ENCODE data around the gene BBS7.

The BBS7 gene

DNA sequence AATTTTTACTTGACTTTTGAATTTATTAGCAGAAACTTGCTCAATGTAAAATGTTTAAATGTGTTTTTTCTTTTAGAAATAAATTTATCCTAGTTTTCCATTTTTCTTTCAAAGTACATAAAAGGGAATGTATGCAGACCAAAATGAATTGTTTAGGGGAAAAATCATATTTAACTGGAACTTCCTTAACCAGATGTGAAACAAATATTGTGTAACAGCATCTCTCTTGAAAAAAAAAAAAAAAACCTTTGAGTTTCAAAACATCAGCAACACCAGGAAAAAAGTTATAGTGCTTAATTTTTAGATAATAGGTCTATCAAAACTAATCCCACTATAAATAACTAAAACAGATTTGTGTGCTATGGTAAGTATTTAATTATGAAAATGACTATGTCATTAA, 32.1 kb downstream of the BBS7 start:
- FAIRE-seq (no peak), DNase-seq (ENCODE audit: insufficient read length, low spot score) (no peak)
- TF ChIP-seq TAF1 (IDR thresholded peaks at IDR 0.05; ENCODE audit: low read depth, low read length), result no peak
- TF ChIP-seq POLR2A (IDR thresholded peaks at IDR 0.05; ENCODE audit: low read depth, low read length), result no peak
- TF ChIP-seq SPI1 (IDR thresholded peaks at IDR 0.05; ENCODE audit: low read depth, low read length), result no peak
- no peak for TF ChIP-seq PAX5 (IDR thresholded peaks at IDR 0.05; ENCODE audit: insufficient read depth, low read length, severe bottlenecking)

- no peak for FAIRE-seq
- TF ChIP-seq POU2F2 (IDR thresholded peaks at IDR 0.05; ENCODE audit: low read depth, low read length) (no peak), POLR2AphosphoS5 (IDR thresholded peaks at IDR 0.05; ENCODE audit: low read depth, low read length) (no peak), SPI1 (IDR thresholded peaks at IDR 0.05; ENCODE audit: low read depth, low read length) (no peak), PAX5 (IDR thresholded peaks at IDR 0.05; ENCODE audit: insufficient read depth, low read length, severe bottlenecking) (no peak), TAF1 (IDR thresholded peaks at IDR 0.05; ENCODE audit: low read depth, low read length) (no peak), POLR2A (IDR thresholded peaks at IDR 0.05; ENCODE audit: low read depth, low read length) (no peak)
- no peak for DNase-seq (ENCODE audit: insufficient read length, low spot score)
These were observed 40.8 kb downstream of the BBS7 start for GRCh38 chr4:121829511-121829910.

- FAIRE-seq (no peak), DNase-seq (ENCODE audit: insufficient read length, low spot score) (no peak)
- TF ChIP-seq POLR2A (IDR thresholded peaks at IDR 0.05; ENCODE audit: low read depth, low read length) (no peak), TAF1 (IDR thresholded peaks at IDR 0.05; ENCODE audit: low read depth, low read length) (no peak), PAX5 (IDR thresholded peaks at IDR 0.05; ENCODE audit: insufficient read depth, low read length, severe bottlenecking) (no peak), POU2F2 (IDR thresholded peaks at IDR 0.05; ENCODE audit: low read depth, low read length) (no peak), SPI1 (IDR thresholded peaks at IDR 0.05; ENCODE audit: low read depth, low read length) (no peak), POLR2AphosphoS5 (IDR thresholded peaks at IDR 0.05; ENCODE audit: low read depth, low read length) (no peak)
These were observed 42.4 kb downstream of the BBS7 start for GRCh38 chr4:121827853-121828252.

- FAIRE-seq, result no peak
- TF ChIP-seq TAF1 (IDR thresholded peaks at IDR 0.05; ENCODE audit: low read depth, low read length) (no peak), POLR2A (IDR thresholded peaks at IDR 0.05; ENCODE audit: low read depth, low read length) (no peak), POLR2AphosphoS5 (IDR thresholded peaks at IDR 0.05; ENCODE audit: low read depth, low read length) (no peak), SPI1 (IDR thresholded peaks at IDR 0.05; ENCODE audit: low read depth, low read length) (no peak), PAX5 (IDR thresholded peaks at IDR 0.05; ENCODE audit: insufficient read depth, low read length, severe bottlenecking) (no peak), POU2F2 (IDR thresholded peaks at IDR 0.05; ENCODE audit: low read depth, low read length) (no peak)
- DNase-seq (ENCODE audit: insufficient read length, low spot score), result no peak
These were observed 45.3 kb downstream of the BBS7 start for GRCh38 chr4:121824950-121825349.

GRCh38 chr4:121824171-121824527, 46.1 kb downstream of the BBS7 start:
- no peak for FAIRE-seq

DNA sequence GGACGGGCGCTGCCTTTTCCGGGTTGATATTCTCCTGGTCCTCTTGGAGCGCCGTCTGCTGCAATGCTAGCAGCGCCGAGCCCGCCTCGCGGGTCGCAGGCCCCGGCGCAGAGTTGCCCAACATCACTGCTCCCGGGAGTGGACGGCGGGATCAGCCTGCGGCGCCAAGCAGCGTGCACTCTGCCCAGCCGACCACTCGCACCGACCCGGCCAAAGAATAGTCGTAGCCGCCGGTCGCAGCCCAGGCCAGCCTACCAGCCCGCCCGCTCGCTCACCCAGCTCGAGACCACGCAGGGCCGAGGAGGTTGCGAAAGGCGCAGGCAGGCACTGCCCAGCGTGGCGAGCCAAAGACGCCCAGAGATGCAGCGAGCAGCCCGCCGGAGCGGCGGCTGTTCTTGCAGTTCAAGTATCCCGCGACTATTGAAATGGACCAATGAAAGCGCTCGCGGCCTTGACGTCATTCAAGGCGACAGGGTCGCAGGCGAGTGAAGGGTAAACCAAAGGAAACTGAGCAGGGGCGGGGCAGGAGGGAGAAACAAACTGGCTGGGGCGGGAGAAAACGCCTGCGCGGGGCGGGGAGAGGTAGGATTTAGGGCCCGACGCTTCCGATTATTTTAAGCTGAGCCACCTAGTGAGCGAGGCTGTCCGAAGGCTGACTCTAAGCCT, 46.6 kb downstream of the BBS7 start, which contains the start of gene CCNA2:
Gene CCNA2, minus strand, starts transcription at position 379 of the 666 bp plus-strand sequence. Its CDS starts 255 bp downstream, at position 124.
- TF ChIP-seq SPI1 (IDR thresholded peaks at IDR 0.05; ENCODE audit: low read depth, low read length) (no peak), TAF1 (IDR thresholded peaks at IDR 0.05; ENCODE audit: low read depth, low read length) (peak; percentile 41; the same call in 1 of the 2 replicates), POLR2A (IDR thresholded peaks at IDR 0.05; ENCODE audit: low read depth, low read length) (peak; percentile 81), POLR2AphosphoS5 (IDR thresholded peaks at IDR 0.05; ENCODE audit: low read depth, low read length) (peak; percentile 75), PAX5 (IDR thresholded peaks at IDR 0.05; ENCODE audit: insufficient read depth, low read length, severe bottlenecking) (no peak), POU2F2 (IDR thresholded peaks at IDR 0.05; ENCODE audit: low read depth, low read length) (peak; percentile 60)
- FAIRE-seq (peak; percentile 96), DNase-seq (ENCODE audit: insufficient read length, low spot score) (peak; percentile 76)

More at GRCh38 chr4:121824171-121824527, 46.1 kb downstream of the BBS7 start:
- no peak for TF ChIP-seq SPI1 (IDR thresholded peaks at IDR 0.05; ENCODE audit: low read depth, low read length)
- TF ChIP-seq TAF1 (IDR thresholded peaks at IDR 0.05; ENCODE audit: low read depth, low read length), result no peak
- TF ChIP-seq POLR2AphosphoS5 (IDR thresholded peaks at IDR 0.05; ENCODE audit: low read depth, low read length), result no peak
- no peak for TF ChIP-seq PAX5 (IDR thresholded peaks at IDR 0.05; ENCODE audit: insufficient read depth, low read length, severe bottlenecking)
- TF ChIP-seq POU2F2 (IDR thresholded peaks at IDR 0.05; ENCODE audit: low read depth, low read length), result no peak
- no peak for TF ChIP-seq POLR2A (IDR thresholded peaks at IDR 0.05; ENCODE audit: low read depth, low read length)
- no peak for DNase-seq (ENCODE audit: insufficient read length, low spot score)

DNA sequence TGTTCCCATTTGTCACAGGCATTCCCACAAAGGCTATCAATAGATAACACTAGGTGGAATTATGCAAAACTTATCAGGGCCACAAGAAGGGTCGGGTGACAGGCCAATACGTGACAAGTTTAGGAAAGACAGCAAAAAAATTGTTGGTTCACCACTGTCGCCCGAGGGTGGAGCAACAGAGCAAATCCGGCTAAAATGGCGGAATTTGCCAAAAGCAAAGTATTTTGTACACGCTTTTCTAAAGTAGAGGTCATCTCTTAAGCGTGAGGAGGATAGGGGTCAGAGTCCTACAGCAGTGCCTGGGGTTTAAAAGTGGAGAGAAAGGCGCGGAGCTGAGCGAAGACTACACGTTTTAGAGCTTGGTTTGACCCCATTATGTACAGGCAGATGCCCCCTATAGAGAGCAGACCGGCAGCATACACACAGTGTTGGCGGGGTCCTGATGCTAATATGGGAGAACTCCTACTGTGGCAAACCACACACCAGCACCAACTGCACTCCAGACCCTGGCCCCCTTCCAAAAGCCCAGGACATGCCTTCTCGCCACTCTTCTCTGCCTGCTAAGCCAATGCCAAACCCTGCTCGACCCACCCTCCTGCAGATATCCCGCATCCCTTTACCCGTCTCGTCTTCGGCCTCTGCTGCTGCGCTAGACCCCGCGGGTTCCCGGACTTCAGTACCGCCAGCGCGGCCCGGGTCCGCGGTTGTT, 47.3 kb downstream of the BBS7 start:
- DNase-seq (ENCODE audit: insufficient read length, low spot score) (peak; percentile 27), FAIRE-seq (peak; percentile 93)
- TF ChIP-seq POLR2AphosphoS5 (IDR thresholded peaks at IDR 0.05; ENCODE audit: low read depth, low read length) (no peak), SPI1 (IDR thresholded peaks at IDR 0.05; ENCODE audit: low read depth, low read length) (no peak), POU2F2 (IDR thresholded peaks at IDR 0.05; ENCODE audit: low read depth, low read length) (no peak), PAX5 (IDR thresholded peaks at IDR 0.05; ENCODE audit: insufficient read depth, low read length, severe bottlenecking) (no peak), POLR2A (IDR thresholded peaks at IDR 0.05; ENCODE audit: low read depth, low read length) (no peak), TAF1 (IDR thresholded peaks at IDR 0.05; ENCODE audit: low read depth, low read length) (no peak; the same call in 1 of the 2 replicates)

DNA sequence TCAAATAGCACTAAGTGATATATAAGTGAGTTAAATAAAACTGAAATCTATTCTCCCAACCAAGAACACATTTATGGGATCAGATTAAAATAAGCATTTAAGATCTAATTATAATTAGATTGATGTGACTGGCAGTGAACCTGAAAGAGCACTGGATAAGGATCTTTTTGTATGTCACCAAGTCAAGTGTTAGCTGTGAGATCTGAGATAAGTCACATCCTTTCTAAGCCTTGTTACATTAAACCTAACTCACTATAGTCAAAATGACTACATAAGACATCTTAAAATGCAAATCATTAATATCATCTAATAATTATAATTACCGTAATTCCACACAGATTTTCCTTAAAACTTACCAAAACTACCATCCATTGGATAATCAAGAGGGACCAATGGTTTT, 48.2 kb downstream of the BBS7 start:
- no peak for TF ChIP-seq POLR2A (IDR thresholded peaks at IDR 0.05; ENCODE audit: low read depth, low read length)
- no peak for TF ChIP-seq POLR2AphosphoS5 (IDR thresholded peaks at IDR 0.05; ENCODE audit: low read depth, low read length)
- TF ChIP-seq TAF1 (IDR thresholded peaks at IDR 0.05; ENCODE audit: low read depth, low read length), result no peak
- DNase-seq (ENCODE audit: insufficient read length, low spot score), result no peak
- no peak for FAIRE-seq

GRCh38 chr4:121819216-121819965, 50.9 kb downstream of the BBS7 start:
- no peak for FAIRE-seq
- DNase-seq (ENCODE audit: insufficient read length, low spot score), result no peak
- TF ChIP-seq SPI1 (IDR thresholded peaks at IDR 0.05; ENCODE audit: low read depth, low read length) (no peak), POU2F2 (IDR thresholded peaks at IDR 0.05; ENCODE audit: low read depth, low read length) (no peak), PAX5 (IDR thresholded peaks at IDR 0.05; ENCODE audit: insufficient read depth, low read length, severe bottlenecking) (no peak)
